Measurements from ENCODE around the gene STEAP3. TPM values are rescaled to one million over a fixed set of nuclear protein-coding genes. Genes with fewer than 3 reads are reported as not detected.

The STEAP3 gene
- 1 to 10 TPM; 1.6 to 2.0 (median 1.7) TPM for polyA plus RNA-seq (ENCODE audit: insufficient read length in 4 of 4)

GRCh38 chr2:119223521-119224390, at the start of gene STEAP3:
STEAP3 (plus strand) TSS chr2:119223834; CDS start chr2:119231013, 7,179 bp downstream.
- DNase-seq (ENCODE audit: low read depth in 4 of 4, low spot score in 2 of 4) = peak in 2 of 4 donors; percentile 15 to 27

GRCh38 chr2:119174216-119174992, 49.2 kb upstream of the STEAP3 start:
- DNase-seq (ENCODE audit: low read depth in 4 of 4, low spot score in 2 of 4) = no peak

GRCh38 chr2:119174993-119175347, 48.7 kb upstream of the STEAP3 start:
- DNase-seq (ENCODE audit: low read depth in 4 of 4, low spot score in 2 of 4) = no peak

GRCh38 chr2:119175517-119175916, 48.1 kb upstream of the STEAP3 start:
- no peak for DNase-seq (ENCODE audit: low read depth in 4 of 4, low spot score in 2 of 4)

- DNase-seq (ENCODE audit: low read depth in 4 of 4, low spot score in 2 of 4) = no peak
These were observed 46.3 kb upstream of the STEAP3 start for GRCh38 chr2:119177171-119177837.

- DNase-seq (ENCODE audit: low read depth in 4 of 4, low spot score in 2 of 4) = no peak
These were observed 45.8 kb upstream of the STEAP3 start for GRCh38 chr2:119177838-119178190.

- DNase-seq (ENCODE audit: low read depth in 4 of 4, low spot score in 2 of 4) = no peak
These were observed 44.9 kb upstream of the STEAP3 start for GRCh38 chr2:119178776-119179175.

- no peak for DNase-seq (ENCODE audit: low read depth in 4 of 4, low spot score in 2 of 4)
These were observed 44.4 kb upstream of the STEAP3 start for GRCh38 chr2:119179202-119179601.

- DNase-seq (ENCODE audit: low read depth in 4 of 4, low spot score in 2 of 4) = no peak
These were observed 43.6 kb upstream of the STEAP3 start for GRCh38 chr2:119179991-119180390.

- no peak for DNase-seq (ENCODE audit: low read depth in 4 of 4, low spot score in 2 of 4)
These were observed 42.7 kb upstream of the STEAP3 start for GRCh38 chr2:119180892-119181291.

- DNase-seq (ENCODE audit: low read depth in 4 of 4, low spot score in 2 of 4) = no peak
These were observed 42.2 kb upstream of the STEAP3 start for GRCh38 chr2:119181391-119181790.

GRCh38 chr2:119181791-119182445, 41.7 kb upstream of the STEAP3 start:
- DNase-seq (ENCODE audit: low read depth in 4 of 4, low spot score in 2 of 4) = no peak

GRCh38 chr2:119184512-119184911, 39.1 kb upstream of the STEAP3 start:
- no peak for DNase-seq (ENCODE audit: low read depth in 4 of 4, low spot score in 2 of 4)

GRCh38 chr2:119190321-119191111, 33.1 kb upstream of the STEAP3 start:
- DNase-seq (ENCODE audit: low read depth in 4 of 4, low spot score in 2 of 4) = no peak

GRCh38 chr2:119192893-119193292, 30.7 kb upstream of the STEAP3 start:
- no peak for DNase-seq (ENCODE audit: low read depth in 4 of 4, low spot score in 2 of 4)

- DNase-seq (ENCODE audit: low read depth in 4 of 4, low spot score in 2 of 4) = no peak
These were observed 28.6 kb upstream of the STEAP3 start for GRCh38 chr2:119195001-119195400.

GRCh38 chr2:119195887-119196286, 27.7 kb upstream of the STEAP3 start:
- no peak for DNase-seq (ENCODE audit: low read depth in 4 of 4, low spot score in 2 of 4)

GRCh38 chr2:119196301-119197125, 27.1 kb upstream of the STEAP3 start:
- no peak for DNase-seq (ENCODE audit: low read depth in 4 of 4, low spot score in 2 of 4)

- DNase-seq (ENCODE audit: low read depth in 4 of 4, low spot score in 2 of 4) = no peak
These were observed 26.6 kb upstream of the STEAP3 start for GRCh38 chr2:119197126-119197405.
